Pulmonary artery endothelial cell (primary cell): ENCODE results near the gene MRPL37. TPM values are rescaled to one million over a fixed set of nuclear protein-coding genes. Genes with fewer than 3 reads are reported as not detected.
A peak's percentile ranks its signal among the peaks of the same experiment; 100 is the strongest.
"Not testable (repeated sequence)": the region's sequence is repeated elsewhere in the genome, so short reads cannot be mapped to it uniquely, and the experiment has no call there.

Source experiments
- DNase-seq: peaks from one replicate; pipeline ENCODE4 v3.0.0-alpha.2; 2011; ENCODE audit warnings: low read depth, low spot score
- total RNA-seq: library from RNA; depleted of rRNA; stranded (reverse); fragments of >200 nt; gene quantifications from 2 replicates; pipeline ENCODE4 v1.2.3, GENCODE V29; 2014

Gene MRPL37
- total RNA-seq, 1 donor from 2014 or later: 67.6 TPM

GRCh38 chr1:54172614-54173599 is 27.1 kb upstream of the MRPL37 start:
- DNase-seq: peak; percentile 4

GRCh38 chr1:54173681-54174080 is 26.3 kb upstream of the MRPL37 start:
- no peak for DNase-seq

GRCh38 chr1:54174106-54174505 is 25.9 kb upstream of the MRPL37 start:
- DNase-seq: no peak

GRCh38 chr1:54176621-54177327 is 23.2 kb upstream of the MRPL37 start:
- no peak for DNase-seq

GRCh38 chr1:54177726-54178125 is 22.2 kb upstream of the MRPL37 start:
- no peak for DNase-seq

GRCh38 chr1:54178296-54179070 is 21.5 kb upstream of the MRPL37 start:
- no peak for DNase-seq

- no peak for DNase-seq
These were observed 19.1 kb upstream of the MRPL37 start for GRCh38 chr1:54180701-54181360.

- DNase-seq: no peak
These were observed 13.9 kb upstream of the MRPL37 start for GRCh38 chr1:54186056-54186455.

- DNase-seq: no peak
These were observed 11.7 kb upstream of the MRPL37 start for GRCh38 chr1:54188291-54188690.

GRCh38 chr1:54190526-54190925 is 9.4 kb upstream of the MRPL37 start:
- DNase-seq: no peak

- DNase-seq: no peak
These were observed 8.4 kb upstream of the MRPL37 start for GRCh38 chr1:54191525-54191924.

- no peak for DNase-seq
These were observed 6.5 kb upstream of the MRPL37 start for GRCh38 chr1:54193453-54193852.

- no peak for DNase-seq
These were observed 709 bp upstream of the MRPL37 start for GRCh38 chr1:54199151-54199764.

- DNase-seq: no peak
These were observed 591 bp downstream of the MRPL37 start for GRCh38 chr1:54200519-54200997.

GRCh38 chr1:54204199-54204598 is 4.2 kb downstream of the MRPL37 start:
- no peak for DNase-seq

- DNase-seq: no peak
These were observed 7.3 kb downstream of the MRPL37 start for GRCh38 chr1:54207287-54207686.

- DNase-seq: not testable (repeated sequence)
These were observed 7.9 kb downstream of the MRPL37 start for GRCh38 chr1:54207896-54208295.

- no peak for DNase-seq
These were observed 12.9 kb downstream of the MRPL37 start for GRCh38 chr1:54212872-54213271.

GRCh38 chr1:54215523-54215922 is 15.6 kb downstream of the MRPL37 start:
- no peak for DNase-seq

- no peak for DNase-seq
These were observed 19.1 kb downstream of the MRPL37 start for GRCh38 chr1:54218883-54219687.
